GM19099 (cell line): ENCODE results near the gene NOTUM.
A peak's percentile ranks its signal among the peaks of the same experiment; 100 is the strongest.

Experiments
- POLR2A ChIP-seq: IDR thresholded peaks from 3 replicates; pipeline ENCODE4 v1.6.1; 2011; ENCODE audit warnings: low read depth; ENCODE audit not compliant: insufficient read length; ENCODE audit errors: extremely low read depth

NOTUM gene

DNA sequence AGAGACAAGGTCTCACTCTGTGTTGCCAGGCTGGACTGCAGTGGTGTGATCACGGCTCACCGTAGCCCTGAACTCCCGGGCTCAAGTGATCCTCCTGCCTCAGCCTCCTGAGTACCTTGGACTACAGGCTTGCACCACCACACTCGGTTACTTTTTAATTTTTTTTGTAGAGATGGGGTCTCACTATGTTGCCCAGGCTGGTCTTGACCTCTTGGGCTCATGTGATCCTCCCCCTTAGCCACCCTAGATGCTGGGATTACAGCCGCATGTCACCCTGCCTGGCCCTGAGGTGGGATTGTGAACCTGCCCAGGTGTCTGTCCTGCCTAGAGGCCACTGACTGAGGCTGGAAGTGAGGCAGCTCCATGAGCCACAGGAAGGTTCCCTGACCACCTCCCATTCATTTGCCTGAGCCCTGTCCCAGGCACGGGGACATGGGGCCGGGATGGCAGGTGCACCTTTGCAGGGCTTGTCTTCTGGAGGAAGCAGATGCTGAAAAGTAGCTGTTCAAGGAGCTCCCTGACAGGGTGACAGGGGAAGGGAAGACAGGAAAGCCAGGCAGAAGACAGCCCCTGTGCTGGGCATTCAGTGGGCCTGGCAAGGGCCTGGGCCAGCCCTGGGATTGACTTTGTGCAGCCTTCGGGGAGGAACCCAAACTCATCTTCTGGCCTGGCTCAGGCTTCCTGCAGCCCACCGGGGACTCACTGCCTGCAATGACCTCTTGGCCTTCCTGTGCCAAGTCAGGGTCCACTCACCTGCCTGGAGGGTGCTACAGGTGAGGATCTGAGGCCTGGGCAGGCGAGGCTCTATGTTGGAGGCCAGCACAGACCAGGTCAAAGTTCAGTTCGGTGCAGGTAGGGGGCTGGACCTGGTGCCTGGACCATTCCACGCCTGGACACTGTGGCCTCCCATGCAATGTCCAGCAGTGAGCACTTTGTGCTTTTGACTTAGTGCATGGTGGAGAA, 8.1 kb upstream of the NOTUM start:
- no peak for TF ChIP-seq POLR2A

DNA sequence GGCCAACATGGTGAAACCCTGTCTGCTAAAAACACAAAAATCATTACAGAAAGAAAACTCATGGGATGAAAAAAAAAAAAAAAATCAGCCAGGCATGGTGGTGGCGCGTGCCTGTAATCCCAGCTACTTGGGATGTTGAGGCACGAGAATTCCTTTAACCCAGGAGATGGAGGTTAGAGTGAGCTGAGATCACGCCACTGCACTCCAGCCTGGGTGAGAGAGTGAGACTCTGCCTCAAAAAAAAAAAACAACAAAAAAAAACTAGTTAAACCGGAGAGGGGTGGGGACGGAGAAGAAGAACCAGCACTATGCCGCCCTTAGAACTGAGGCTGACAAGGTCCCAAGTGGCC, 7.4 kb upstream of the NOTUM start:
- no peak for TF ChIP-seq POLR2A

DNA sequence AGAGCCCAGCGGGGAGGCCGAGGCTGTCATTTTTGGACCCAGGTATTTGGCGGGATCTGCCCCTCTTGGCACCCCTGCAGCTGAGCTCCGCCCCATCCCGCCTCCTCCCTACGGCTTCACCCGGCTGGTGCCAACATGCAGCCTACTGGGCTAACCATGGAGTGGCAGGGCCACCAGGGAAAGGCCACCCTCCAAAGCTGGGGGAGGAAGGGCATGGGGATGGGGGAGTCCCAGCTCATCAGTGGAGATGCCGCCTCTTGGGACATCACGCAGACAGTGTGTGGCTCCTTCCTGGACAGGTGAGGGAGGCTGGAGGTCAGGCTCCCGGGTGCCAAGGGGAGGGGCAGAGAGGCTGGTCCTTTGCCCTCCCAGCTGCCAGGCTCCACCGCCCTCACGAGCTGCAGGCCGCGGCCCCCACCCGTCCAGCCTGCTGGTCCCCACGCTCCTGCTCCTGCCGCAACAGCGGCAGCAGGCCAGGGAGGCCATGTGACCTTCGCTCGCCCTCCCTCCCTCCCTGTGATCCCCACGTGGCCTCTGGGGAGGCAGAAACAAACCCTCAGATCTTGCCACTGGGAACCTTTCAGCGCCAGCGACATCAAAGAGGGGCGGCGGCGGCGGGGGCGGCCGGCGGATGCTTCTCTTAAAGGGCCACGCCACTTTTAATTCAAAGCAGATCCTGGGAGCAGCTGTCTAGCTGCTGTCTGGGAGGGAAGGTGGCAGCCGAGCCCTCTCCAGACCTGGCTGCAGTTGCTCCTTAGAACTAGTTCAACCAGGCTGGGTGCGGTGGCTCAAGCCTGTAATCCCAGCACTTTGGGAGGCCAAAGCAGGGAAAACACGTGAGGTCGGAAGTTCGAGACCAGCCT, 6.8 kb upstream of the NOTUM start:
- peak; percentile 44 for TF ChIP-seq POLR2A

DNA sequence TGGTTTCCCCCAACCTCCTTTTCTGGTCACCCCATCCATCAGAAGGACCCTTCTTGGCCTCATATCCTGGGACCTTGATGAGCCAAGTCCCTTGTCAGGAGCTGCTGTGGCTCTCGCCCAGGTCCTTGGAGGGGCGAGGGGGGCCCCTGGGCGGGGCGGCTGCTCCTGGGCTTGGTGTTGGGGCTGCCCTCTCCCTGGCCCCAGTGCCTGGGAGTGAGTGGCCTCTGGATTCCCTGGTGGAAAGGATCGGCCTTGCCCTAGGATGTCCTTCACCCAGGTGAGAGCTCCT, 6.2 kb upstream of the NOTUM start:
- no peak for TF ChIP-seq POLR2A

DNA sequence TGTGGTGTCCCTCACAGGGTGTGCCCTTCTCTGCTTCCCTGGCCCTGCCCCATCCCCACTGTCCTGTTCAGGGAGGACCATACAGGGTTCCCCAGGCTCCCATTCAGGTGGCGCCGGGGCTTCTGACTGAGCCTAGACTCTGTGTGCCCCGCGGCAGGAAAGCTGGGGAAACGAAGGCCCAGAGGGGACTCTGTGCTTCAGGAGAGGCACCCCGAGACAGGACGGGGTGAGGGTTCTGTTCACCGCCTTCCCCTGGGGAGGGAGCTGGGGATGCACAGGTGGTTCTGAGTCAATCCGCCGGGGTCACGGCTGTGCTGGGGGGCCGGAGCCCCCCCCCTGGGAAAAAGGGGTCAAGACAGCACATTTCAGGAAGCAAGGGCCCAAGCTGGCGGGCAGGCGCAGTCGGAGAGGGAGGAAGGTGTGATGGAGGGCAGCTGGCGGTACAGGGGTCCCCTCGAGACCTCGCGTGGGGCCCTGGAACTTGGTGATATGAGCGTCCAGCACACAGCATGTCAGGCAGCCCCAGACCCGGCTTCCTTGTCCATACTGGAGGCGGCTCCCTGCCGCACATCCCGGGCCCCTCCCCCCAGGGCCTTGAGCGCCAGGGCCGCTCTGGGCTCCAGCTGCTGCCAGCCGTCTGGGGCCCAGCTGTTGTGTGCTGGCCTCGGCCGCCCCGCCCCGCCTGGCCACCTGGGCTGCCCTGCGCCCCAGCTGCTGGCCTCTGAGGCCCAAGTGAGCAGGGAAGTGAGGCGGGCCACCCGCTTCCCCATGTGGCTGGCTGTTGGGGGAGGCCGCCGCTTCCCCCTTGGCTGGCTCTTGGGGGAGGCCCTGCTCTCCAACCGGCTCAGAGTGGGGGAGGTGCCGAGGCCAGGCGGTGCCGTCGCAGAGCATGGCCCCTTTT, 5.6 kb upstream of the NOTUM start:
- TF ChIP-seq POLR2A: no peak

DNA sequence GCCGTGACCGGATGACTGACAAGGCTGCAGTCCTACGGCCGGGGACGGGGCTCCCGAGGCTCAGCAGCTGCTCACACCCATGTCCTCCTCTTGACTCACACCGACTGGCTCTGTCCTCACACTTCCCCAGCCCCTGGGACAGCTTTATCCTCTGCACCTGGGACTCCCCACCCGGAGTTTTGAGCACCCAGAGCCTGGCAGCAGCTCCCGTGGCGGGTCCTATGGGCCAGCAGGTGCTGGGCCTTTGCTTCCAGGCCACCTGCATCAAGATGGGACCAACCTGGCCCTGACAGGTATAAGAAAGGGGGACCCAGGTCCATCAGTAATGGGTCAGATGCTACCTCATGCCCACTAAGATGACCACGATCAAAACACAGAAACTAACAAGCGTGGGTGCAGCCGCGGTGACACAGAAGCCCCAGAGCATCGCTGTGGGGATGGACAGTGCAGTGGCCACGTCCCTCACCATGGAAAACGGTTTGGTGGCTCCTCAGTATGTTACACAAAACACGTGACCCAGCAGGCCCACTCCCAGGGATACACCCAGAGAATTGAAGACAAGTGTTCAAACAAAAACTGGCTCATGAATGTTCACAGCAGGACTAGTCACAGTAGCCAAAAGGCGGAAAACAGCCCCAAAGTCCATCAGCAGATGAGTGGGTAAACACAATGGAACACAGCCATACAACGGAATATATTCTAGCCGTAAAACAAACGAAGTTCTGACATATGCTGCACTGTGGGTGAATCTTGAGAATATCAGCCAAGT, 3.3 kb upstream of the NOTUM start:
- TF ChIP-seq POLR2A: no peak

DNA sequence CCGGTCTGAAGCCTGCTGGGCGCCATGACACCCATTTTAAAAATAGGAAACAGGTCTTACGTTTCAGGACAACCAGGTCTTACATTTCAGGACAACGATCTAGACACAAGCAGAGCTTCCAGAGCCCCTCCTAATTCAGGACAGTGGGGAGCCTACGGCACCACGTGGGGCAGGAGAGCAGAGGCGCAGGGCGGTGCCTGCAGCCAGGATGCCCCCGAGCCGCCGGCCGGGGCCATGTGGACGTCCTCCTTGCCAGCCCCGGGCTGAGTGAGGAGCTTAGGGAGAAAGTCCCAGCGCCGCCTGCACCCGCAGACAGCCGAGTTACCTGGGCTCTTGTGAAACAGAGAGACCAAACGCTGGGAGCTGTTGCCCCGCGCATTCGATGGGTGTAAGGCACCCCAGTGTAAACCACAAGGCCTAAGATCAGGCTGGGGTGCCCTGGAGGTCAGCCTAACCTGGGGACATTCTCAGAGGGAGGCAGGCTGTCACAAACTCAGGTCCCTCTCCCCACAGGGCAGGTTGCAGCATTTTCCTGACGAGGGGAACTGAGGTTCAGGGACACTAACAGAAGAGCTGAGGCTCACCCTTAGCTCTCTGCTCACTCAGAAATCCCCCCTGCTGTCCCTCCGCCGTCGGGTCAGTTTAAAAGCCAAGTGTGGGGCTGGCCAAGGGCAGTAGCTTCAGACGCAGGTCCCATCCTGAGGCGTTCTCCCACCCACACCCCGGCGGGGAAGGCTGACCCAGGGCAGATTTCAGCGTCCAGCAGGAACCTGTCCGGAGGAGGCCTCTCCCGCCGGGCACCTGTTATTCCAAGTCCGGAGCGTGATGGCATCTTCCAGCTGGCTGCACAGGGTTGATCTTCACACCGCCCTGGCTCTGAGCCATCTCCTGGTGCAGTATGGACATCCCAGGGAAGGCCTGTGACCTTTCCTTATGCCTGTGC, 1.8 kb upstream of the NOTUM start:
- TF ChIP-seq POLR2A: no peak

DNA sequence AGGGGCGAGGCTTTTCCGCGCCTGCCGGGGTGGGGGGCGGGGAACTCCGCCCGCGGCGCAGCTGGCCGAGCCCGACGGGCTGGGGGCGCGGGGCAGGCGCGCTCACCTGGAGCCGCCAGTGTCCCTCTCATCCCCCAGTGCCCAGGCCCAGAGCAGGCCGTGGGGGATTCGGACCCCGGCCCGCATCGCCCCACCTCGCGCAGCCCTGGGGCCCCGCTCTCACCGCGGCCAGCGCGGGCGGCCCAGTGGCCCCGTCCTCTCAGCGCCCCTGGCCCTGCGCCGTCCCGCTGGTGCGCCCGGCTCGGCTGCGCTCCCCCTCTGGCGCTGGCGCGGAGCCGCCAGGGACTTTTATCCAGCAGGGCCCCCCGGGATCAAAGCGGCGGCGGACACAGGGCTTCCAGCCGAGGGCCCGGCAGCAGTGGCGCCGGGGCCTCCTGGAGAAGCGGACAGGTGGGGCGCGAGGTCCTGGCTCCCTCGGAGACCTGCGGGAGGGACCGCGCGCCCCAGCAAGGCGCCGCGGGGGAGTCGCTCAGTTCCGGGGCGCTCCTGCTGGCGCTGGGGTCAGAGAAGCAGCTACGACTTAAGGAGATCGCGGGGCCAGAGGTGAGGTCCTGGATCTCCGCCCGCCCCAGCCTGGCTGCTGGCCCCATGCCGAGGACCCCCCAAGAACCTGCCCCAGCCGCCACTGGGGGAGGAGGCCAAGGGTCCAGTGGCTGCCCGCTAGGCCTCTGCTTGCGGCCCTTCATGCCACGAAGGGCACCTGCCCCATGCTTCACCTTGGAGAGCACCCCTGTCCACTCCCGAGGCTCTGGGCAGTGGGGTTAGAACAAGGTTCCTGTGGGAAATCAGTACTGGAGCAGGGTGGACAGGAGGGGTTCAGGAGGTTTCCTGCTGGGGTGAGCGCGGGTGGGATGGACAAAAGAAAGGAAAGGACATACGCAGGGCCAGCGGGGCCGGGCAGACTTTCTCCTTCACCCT, 823 bp upstream of the NOTUM start:
- TF ChIP-seq POLR2A: no peak

DNA sequence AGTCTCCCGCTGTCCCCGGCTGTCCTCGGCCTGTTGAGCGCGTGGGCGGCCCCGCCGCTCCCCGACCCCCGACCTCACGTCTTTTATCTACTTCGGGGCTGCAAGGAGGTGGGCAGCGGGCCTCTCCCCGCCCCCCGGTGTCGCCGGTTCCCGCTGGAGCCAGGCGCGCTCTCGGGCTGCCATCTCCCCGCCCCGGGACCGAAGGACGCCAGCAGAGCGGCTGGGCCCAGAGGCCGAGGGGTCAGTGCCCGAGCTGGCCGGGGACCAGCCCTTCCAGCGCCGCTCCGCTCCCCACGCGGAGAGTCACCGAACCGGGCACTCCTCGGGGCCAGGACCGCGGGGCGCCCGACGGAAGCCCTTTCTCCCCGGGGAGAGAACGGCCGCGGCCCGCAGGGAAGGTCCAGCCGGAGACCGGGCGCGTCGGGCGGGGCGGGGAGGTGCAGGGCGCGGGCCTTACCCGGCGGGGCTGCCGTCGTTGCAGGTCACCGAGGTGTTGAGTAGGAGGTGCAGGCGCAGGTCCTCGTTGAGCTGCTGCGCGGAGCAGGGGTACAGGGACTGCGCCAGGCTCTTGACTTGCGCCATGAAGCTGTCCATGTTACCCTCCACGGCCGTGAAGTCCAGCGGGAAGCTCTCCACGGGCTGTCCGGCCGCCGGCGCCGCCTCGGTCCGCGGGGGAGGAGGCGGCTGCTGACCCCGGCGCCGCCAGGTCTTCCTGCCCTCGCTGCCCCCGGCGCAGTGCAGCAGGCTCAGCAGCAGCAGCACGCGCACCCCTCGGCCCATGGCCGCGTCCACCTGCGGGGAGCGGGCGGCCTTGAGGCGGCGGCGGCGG, 643 bp downstream of the NOTUM start:
- no peak for TF ChIP-seq POLR2A

DNA sequence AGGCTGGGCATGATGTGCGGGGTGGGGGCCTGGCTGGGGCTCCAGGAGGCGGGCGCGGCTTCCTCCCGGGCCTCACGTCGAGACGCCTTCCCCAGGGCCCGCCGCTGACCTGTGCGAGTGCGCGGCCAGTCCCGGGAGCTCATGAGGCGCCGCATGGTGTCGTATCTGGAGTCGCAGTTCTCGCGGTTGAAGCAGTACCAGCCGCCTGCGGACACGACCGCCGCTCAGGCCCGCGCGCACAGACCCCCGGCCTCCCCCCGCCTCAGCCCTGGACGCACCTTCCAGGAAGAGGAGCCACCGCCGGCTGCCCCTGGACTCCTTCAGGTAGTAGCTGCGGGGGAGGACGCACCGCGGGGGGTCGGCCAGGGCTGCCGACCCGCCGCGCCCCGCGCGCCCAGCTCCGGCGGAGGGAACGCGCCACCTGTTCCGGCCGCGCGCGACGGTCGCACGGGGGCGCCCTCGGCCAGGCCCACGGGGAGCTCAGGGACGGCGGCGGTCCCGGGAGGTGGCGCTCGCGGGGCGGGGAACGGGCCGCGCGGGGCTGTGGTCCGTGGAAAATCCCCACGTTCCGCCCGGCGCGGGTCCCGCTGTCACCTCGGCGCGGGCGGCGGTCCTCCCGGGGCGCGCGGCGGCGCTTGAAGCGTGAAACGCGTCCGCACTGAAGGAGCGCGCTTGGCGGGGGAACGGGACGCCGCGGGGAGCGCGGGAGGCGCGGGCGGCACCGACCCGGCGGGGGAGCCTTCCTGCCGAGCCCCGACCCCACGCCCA, 1.4 kb downstream of the NOTUM start:
- no peak for TF ChIP-seq POLR2A
